H9 (cell line): ENCODE measurements around the gene OR56A3. TPM values are rescaled to one million over a fixed set of nuclear protein-coding genes. Genes with fewer than 3 reads are reported as not detected.

ENCODE experiments used
- DNase-seq: peaks from one replicate; pipeline ENCODE4 v3.0.0-alpha.2; 2017
- H2AFZ ChIP-seq: one replicate; pipeline ENCODE4 v1.6.1; 2013; ENCODE audit warnings: mild to moderate bottlenecking, low read length, control low read depth, moderate library complexity
- H2AK5ac ChIP-seq: 2 replicates; pipeline ENCODE4 v1.6.1; 2013; ENCODE audit warnings: low read length, control low read depth, mixed read lengths; ENCODE audit not compliant: insufficient read length
- H2BK120ac ChIP-seq: one replicate; pipeline ENCODE4 v1.6.1; 2013; ENCODE audit warnings: low read depth, mild to moderate bottlenecking, low read length, control low read depth, inconsistent platforms; ENCODE audit not compliant: poor library complexity, severe bottlenecking
- H2BK12ac ChIP-seq: 2 replicates; pipeline ENCODE4 v1.6.1; 2013; ENCODE audit warnings: low read length, control low read depth, mixed read lengths, low read depth; ENCODE audit not compliant: insufficient read length
- H2BK15ac ChIP-seq: 2 replicates; pipeline ENCODE4 v1.6.1; 2013; ENCODE audit warnings: low read depth, low read length, control low read depth
- H2BK20ac ChIP-seq: one replicate; pipeline ENCODE4 v1.6.1; 2013; ENCODE audit warnings: low read depth, mild to moderate bottlenecking, low read length, control low read depth, inconsistent platforms; ENCODE audit not compliant: poor library complexity, severe bottlenecking
- H2BK5ac ChIP-seq: 2 replicates; pipeline ENCODE4 v1.6.1; 2013; ENCODE audit warnings: low read length, control low read depth, mixed read lengths; ENCODE audit not compliant: insufficient read length
- H3K14ac ChIP-seq: 2 replicates; pipeline ENCODE4 v1.6.1; 2013; ENCODE audit warnings: low read length, control low read depth; ENCODE audit not compliant: insufficient read depth
- H3K18ac ChIP-seq: 2 replicates; pipeline ENCODE4 v1.6.1; 2013; ENCODE audit warnings: low read depth, mild to moderate bottlenecking, mixed read lengths, low read length, control low read depth; ENCODE audit not compliant: insufficient read length
- H3K23ac ChIP-seq: 2 replicates; pipeline ENCODE4 v1.6.1; 2013; ENCODE audit warnings: low read length, control low read depth, mixed read lengths, low read depth; ENCODE audit not compliant: insufficient read length
- H3K23me2 ChIP-seq: 2 replicates; pipeline ENCODE4 v1.6.1; 2013; ENCODE audit warnings: low read depth, mild to moderate bottlenecking, mixed read lengths, low read length, control low read depth; ENCODE audit not compliant: insufficient read length, poor library complexity, severe bottlenecking
- H3K27ac ChIP-seq: 2 replicates; pipeline ENCODE4 v1.5.1; 2013; ENCODE audit warnings: low read length, control low read depth, mixed read lengths, low read depth; ENCODE audit not compliant: insufficient read length
- H3K27me3 ChIP-seq: 2 replicates; pipeline ENCODE4 v1.6.1; 2013; ENCODE audit warnings: low read length, control low read depth, inconsistent platforms; ENCODE audit not compliant: insufficient read depth
- H3K4ac ChIP-seq: 2 replicates; pipeline ENCODE4 v1.6.1; 2013; ENCODE audit warnings: low read depth, mild to moderate bottlenecking, control low read depth, inconsistent platforms, low read length, moderate library complexity
- H3K4me1 ChIP-seq: 2 replicates; pipeline ENCODE4 v1.6.1; 2013; ENCODE audit warnings: low read length, control low read depth, inconsistent platforms; ENCODE audit not compliant: insufficient read depth
- H3K4me2 ChIP-seq: 2 replicates; pipeline ENCODE4 v1.6.1; 2013; ENCODE audit warnings: low read length, control low read depth, mixed read lengths; ENCODE audit not compliant: insufficient read length, insufficient read depth
- H3K56ac ChIP-seq: 2 replicates; pipeline ENCODE4 v1.6.1; 2013; ENCODE audit warnings: low read depth, mild to moderate bottlenecking, mixed read lengths, low read length, control low read depth; ENCODE audit not compliant: insufficient read length
- H3K79me1 ChIP-seq: 2 replicates; pipeline ENCODE4 v1.6.1; 2013; ENCODE audit warnings: low read depth, mild to moderate bottlenecking, moderate library complexity, low read length, control low read depth, inconsistent platforms; ENCODE audit not compliant: insufficient read depth, poor library complexity, severe bottlenecking
- H3K79me2 ChIP-seq: 2 replicates; pipeline ENCODE4 v1.6.1; 2013; ENCODE audit warnings: low read length, control low read depth, inconsistent platforms; ENCODE audit not compliant: insufficient read depth
- H3K9ac ChIP-seq: 2 replicates; pipeline ENCODE4 v1.6.1; 2013; ENCODE audit warnings: low read length, control low read depth, mixed read lengths; ENCODE audit not compliant: insufficient read length; ENCODE audit errors: extremely low read depth
- H3K9me3 ChIP-seq: one replicate; pipeline ENCODE4 v1.6.1; 2013; ENCODE audit warnings: low read depth, low read length, inconsistent platforms; ENCODE audit not compliant: control insufficient read depth
- H3T11ph ChIP-seq: one replicate; pipeline ENCODE4 v1.6.1; 2013; ENCODE audit warnings: mild to moderate bottlenecking, low read length, control low read depth, inconsistent platforms
- H4K20me1 ChIP-seq: one replicate; pipeline ENCODE4 v1.6.1; 2013; ENCODE audit not compliant: control insufficient read depth, insufficient read length, insufficient read depth
- H4K5ac ChIP-seq: 2 replicates; pipeline ENCODE4 v1.6.1; 2013; ENCODE audit warnings: low read depth, mild to moderate bottlenecking, mixed read lengths, low read length, control low read depth; ENCODE audit not compliant: insufficient read length
- H4K8ac ChIP-seq: replicated peaks from 2 replicates; pipeline ENCODE4 v1.6.1; 2013; ENCODE audit warnings: low read length, control low read depth, mixed read lengths, low read depth; ENCODE audit not compliant: insufficient read length
- H4K91ac ChIP-seq: 2 replicates; pipeline ENCODE4 v1.6.1; 2013; ENCODE audit warnings: low read depth, mild to moderate bottlenecking, moderate library complexity, mixed read lengths, low read length, control low read depth; ENCODE audit not compliant: insufficient read length
- H3K27ac Mint-ChIP-seq, 3 experiments: 2 replicates in 2 of 3; 3 replicates in 1 of 3; pipeline ENCODE4 v1.8.0; 2020 to 2021; ENCODE audit warnings: mixed read lengths in 3 of 3, mild to moderate bottlenecking in 1 of 3, moderate library complexity in 1 of 3
- H3K27me3 Mint-ChIP-seq: 2 replicates; pipeline ENCODE4 v1.8.0; 2021; ENCODE audit warnings: low read depth, mild to moderate bottlenecking, moderate library complexity, mixed read lengths
- H3K36me3 Mint-ChIP-seq, 3 experiments: 2 replicates in 2 of 3; 3 replicates in 1 of 3; pipeline ENCODE4 v1.8.0; 2020 to 2021; ENCODE audit warnings: low read depth in 3 of 3, mixed read lengths in 3 of 3; ENCODE audit not compliant: insufficient read depth in 1 of 3
- H3K4me1 Mint-ChIP-seq, 2 experiments: 2 replicates each; pipeline ENCODE4 v1.8.0; 2020; ENCODE audit warnings: mixed read lengths in 2 of 2
- H3K4me3 Mint-ChIP-seq, 2 experiments: 2 replicates in 1 of 2; 3 replicates in 1 of 2; pipeline ENCODE4 v1.8.0; 2020 to 2021; ENCODE audit warnings: mild to moderate bottlenecking in 2 of 2, mixed read lengths in 2 of 2, moderate library complexity in 1 of 2
- H3K9me3 Mint-ChIP-seq, 2 experiments: 2 replicates in 1 of 2; 3 replicates in 1 of 2; pipeline ENCODE4 v1.8.0; 2020; ENCODE audit warnings: mild to moderate bottlenecking in 2 of 2, mixed read lengths in 2 of 2, moderate library complexity in 1 of 2
- CTCF ChIP-seq: fragments of 200-600 bp; sonication (generic); conservative IDR thresholded peaks from 3 replicates; pipeline ENCODE4 v1.8.0; 2021; ENCODE audit warnings: antibody characterized with exemption, mild to moderate bottlenecking
- WGBS: extraction: QIAGEN DNeasy Blood & Tissue Kit; methylation state at CpG from one replicate; pipeline ENCODE4 v1.1.7; 2013; ENCODE audit warnings: missing lambda C conversion rate, low lambda C conversion rate, mixed read lengths; ENCODE audit not compliant: insufficient read length; ENCODE audit errors: extremely low coverage; 5-methylcytosine and 5-hydroxymethylcytosine counted together
- total RNA-seq: library from RNA; stranded (reverse); gene quantifications from 2 replicates; pipeline ENCODE4 v1.2.1, GENCODE V29; 2021

OR56A3 gene
- total RNA-seq, 1 experiment from 2014 or later: not detected

GRCh38 chr11:5892908-5893307, 49.1 kb upstream of the OR56A3 start, which contains the start of gene OR52E5:
Gene OR52E5 (plus strand): TSS chr11:5893208. CDS start chr11:5900777, 7,569 bp downstream.
- Histone ChIP-seq H3K9ac (no peak within 1 kb of the TSS), H3K4ac (no peak within 1 kb of the TSS), H4K5ac (no peak within 1 kb of the TSS), H2BK5ac (no peak within 1 kb of the TSS), H4K91ac (no peak within 1 kb of the TSS), H3K4me2 (no peak within 1 kb of the TSS), H4K20me1 (no peaks in the 10 kb centered on the region), H3K79me1 (no peaks in the 10 kb centered on the region), H3T11ph (no peak within 1 kb of the TSS), H3K56ac (no peak within 1 kb of the TSS), H2AK5ac (no peak within 1 kb of the TSS), H2AFZ (no peak within 1 kb of the TSS), H2BK120ac (no peak within 1 kb of the TSS), H4K8ac (no peak within 1 kb of the TSS), H2BK15ac (no peak within 1 kb of the TSS), H3K18ac (no peak within 1 kb of the TSS), H3K27ac (no peak within 1 kb of the TSS), H3K27me3 (no peaks in the 10 kb centered on the region), H3K4me1 (no peaks in the 10 kb centered on the region), H3K23ac (no peak within 1 kb of the TSS), H2BK20ac (no peak within 1 kb of the TSS), H3K79me2 (no peaks in the 10 kb centered on the region), H3K23me2 (no peaks in the 10 kb centered on the region), H3K9me3 (no peaks in the 10 kb centered on the region), H3K14ac (no peak within 1 kb of the TSS), H2BK12ac (no peak within 1 kb of the TSS)
- no peaks in the 10 kb centered on the region for H3K36me3 Mint-ChIP-seq
- H3K27me3 Mint-ChIP-seq: no peaks in the 10 kb centered on the region
- H3K9me3 Mint-ChIP-seq: no peaks in the 10 kb centered on the region
- peaks cover 0 to under 1% of the 10 kb centered on the region in 2 experiments; a peak in 2 of 4 replicates for H3K4me1 Mint-ChIP-seq
- no peak within 1 kb of the TSS for H3K27ac Mint-ChIP-seq
- no peak for TF ChIP-seq CTCF
- no peak for DNase-seq
- no peak within 1 kb of the TSS for H3K4me3 Mint-ChIP-seq
- WGBS: no CpG with 5 or more reads among the region's 3 CpGs
